K562 (cell line): ENCODE results near the gene DMD. TPM values are rescaled to one million over a fixed set of nuclear protein-coding genes. Genes with fewer than 3 reads are reported as not detected.

Experiments used
- ATF3 ChIP-seq, 2 experiments: fragments of 450-650 bp in 1 of 2; sonication (generic) in 1 of 2; formaldehyde crosslinking in 1 of 2; IDR thresholded peaks in 1 of 2; conservative IDR thresholded peaks in 1 of 2; 2 replicates each; pipeline versions ENCODE4 v1.6.1 to v1.8.1; 2016 to 2023; ENCODE audit warnings: mild to moderate bottlenecking in 2 of 2, moderate library complexity in 2 of 2, inconsistent platforms in 1 of 2, missing genetic modification reagents in 1 of 2
- CSDE1 ChIP-seq, 2 experiments: fragments of 450-650 bp; IDR thresholded peaks; 2 replicates each; pipeline ENCODE4 v1.6.1; 2016; ENCODE audit warnings: mild to moderate bottlenecking in 1 of 2
- DLX4 ChIP-seq: fragments of 250-450 bp; sonication (Bioruptor Pico); IDR thresholded peaks from 2 replicates; pipeline ENCODE4 v1.6.1; 2021; ENCODE audit warnings: mild to moderate bottlenecking
- KLF6 ChIP-seq: fragments of 250-450 bp; sonication (Bioruptor Pico); IDR thresholded peaks from 2 replicates; pipeline ENCODE4 v1.4.0; 2020; ENCODE audit warnings: mild to moderate bottlenecking, moderate library complexity, borderline replicate concordance
- MLLT1 ChIP-seq, 2 experiments: fragments of 450-650 bp; IDR thresholded peaks; 2 replicates each; pipeline ENCODE4 v1.6.1; 2016
- PCBP1 ChIP-seq: fragments of 200-400 bp; formaldehyde crosslinking; IDR thresholded peaks from 2 replicates; pipeline ENCODE4 v1.6.1; 2018; ENCODE audit warnings: mild to moderate bottlenecking, low read depth, low read length; ENCODE audit not compliant: poor library complexity, severe bottlenecking
- PRMT5 ChIP-seq: sonication (generic); formaldehyde crosslinking; IDR thresholded peaks from 2 replicates; pipeline ENCODE4 v1.5.0; 2020; ENCODE audit warnings: missing genetic modification reagents
- RNF2 ChIP-seq: sonication (generic); IDR thresholded peaks from 2 replicates; pipeline ENCODE4 v1.6.1; 2016
- TCFL5 ChIP-seq: fragments of 250-450 bp; sonication (Bioruptor Pico); conservative IDR thresholded peaks from 2 replicates; pipeline ENCODE4 v1.6.1; 2021; ENCODE audit warnings: mild to moderate bottlenecking, moderate library complexity, matching md5 sums
- TRIM24 ChIP-seq, 2 experiments: fragments of 450-650 bp; IDR thresholded peaks; 2 replicates each; pipeline ENCODE4 v1.6.1; 2016
- ZBTB12 ChIP-seq: fragments of 250-450 bp; sonication (Bioruptor Pico); IDR thresholded peaks from 2 replicates; pipeline ENCODE4 v1.4.0; 2020
- ZNF133 ChIP-seq: fragments of 250-450 bp; sonication (Bioruptor Pico); IDR thresholded peaks from 2 replicates; pipeline ENCODE4 v1.4.0; 2020; ENCODE audit warnings: mild to moderate bottlenecking
- ZNF274 ChIP-seq: IDR thresholded peaks from 2 replicates; pipeline ENCODE4 v1.6.1; 2011; ENCODE audit warnings: low read depth, mild to moderate bottlenecking, low read length, moderate library complexity, borderline replicate concordance
- polyA plus RNA-seq, 8 experiments: library from polyadenylated mRNA; depleted of rRNA in 4 of 8; stranded (reverse) in 5 of 8; unstranded in 3 of 8; fragments of >200 nt; fragmentation: Nextera tagmentation in 2 of 8; fragmentation: Illumina TruSeq in 1 of 8; extraction: Ambion mirVana in 2 of 8; extraction: Trizol in 1 of 8; gene quantifications; 2 replicates each; pipeline versions ENCODE4 v1.2.1 to v1.2.3, GENCODE V29; 2011 to 2014; ENCODE audit warnings: inconsistent platforms in 1 of 8, missing spikeins in 1 of 8
- total RNA-seq, 7 experiments: library from RNA; depleted of rRNA in 6 of 7; stranded (reverse); fragments of >200 nt in 6 of 7; fragmentation: Illumina TruSeq in 2 of 7; extraction: Trizol in 2 of 7; gene quantifications; 2 replicates each; pipeline versions ENCODE4 v1.2.1 to v1.2.3, GENCODE V29; 2011 to 2021; ENCODE audit warnings: low replicate concordance in 1 of 7
- TF ChIP-seq, protein P1 (sequence below): fragments of 450-650 bp; IDR thresholded peaks from 2 replicates; pipeline ENCODE4 v1.7.0; 2016; ENCODE audit warnings: borderline replicate concordance
- TF ChIP-seq, protein P2 (sequence below): sonication (generic); formaldehyde crosslinking; IDR thresholded peaks from 2 replicates; pipeline ENCODE4 v1.8.1; 2023; ENCODE audit warnings: mild to moderate bottlenecking, missing genetic modification reagents, moderate library complexity

DMD gene
- total and polyA plus RNA-seq, 9 of the 15 experiments (the other 6 are each of a cell fraction or from before 2014, with no cell fraction given), result 3.8 to 20.4 (median 11.4) TPM

DNA sequence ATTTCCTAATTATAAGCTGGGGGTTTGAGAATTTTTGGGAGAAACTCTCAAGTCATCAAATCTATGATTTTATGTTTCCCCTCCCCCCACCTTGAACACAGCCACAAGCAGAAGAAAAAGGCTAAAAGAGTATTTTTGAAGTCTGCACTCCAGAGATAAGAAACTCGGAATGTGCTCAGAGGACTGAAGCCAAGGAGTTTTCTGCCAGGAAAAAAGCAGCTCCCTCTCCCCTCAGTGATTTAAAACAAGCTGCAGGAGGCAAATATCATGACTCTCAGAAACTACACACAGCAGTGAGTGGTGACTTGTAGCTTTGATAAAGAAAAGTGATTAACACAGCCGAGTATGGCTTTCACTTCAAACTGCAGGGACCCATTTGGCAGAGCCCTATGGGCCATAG, 1339.3 kb downstream of the DMD start (continued):
- TF ChIP-seq ATF3 (IDR thresholded peaks at IDR 0.05) (no peak), ATF3 (CRISPR knock-in tag; conservative IDR thresholded peaks at IDR 0.05) (no peak), PCBP1 (no peak), PRMT5 (CRISPR knock-in tag) (no peak), MLLT1 (IDR thresholded peaks at IDR 0.05) (no peak), CSDE1 (IDR thresholded peaks at IDR 0.05) (no peak), ZNF274 (no peak), TCFL5 (CRISPR knock-in tag) (no peak), TRIM24 (IDR thresholded peaks at IDR 0.05) (peak; percentile 75 to 79; a peak in 3 of 4 replicates), ZNF133 (CRISPR knock-in tag) (no peak), DLX4 (CRISPR knock-in tag) (no peak), RNF2 (peak; percentile 62; the same call in 1 of the 2 replicates), ZBTB12 (CRISPR knock-in tag) (no peak), KLF6 (CRISPR knock-in tag) (no peak)
- TF ChIP-seq, protein P1, sequence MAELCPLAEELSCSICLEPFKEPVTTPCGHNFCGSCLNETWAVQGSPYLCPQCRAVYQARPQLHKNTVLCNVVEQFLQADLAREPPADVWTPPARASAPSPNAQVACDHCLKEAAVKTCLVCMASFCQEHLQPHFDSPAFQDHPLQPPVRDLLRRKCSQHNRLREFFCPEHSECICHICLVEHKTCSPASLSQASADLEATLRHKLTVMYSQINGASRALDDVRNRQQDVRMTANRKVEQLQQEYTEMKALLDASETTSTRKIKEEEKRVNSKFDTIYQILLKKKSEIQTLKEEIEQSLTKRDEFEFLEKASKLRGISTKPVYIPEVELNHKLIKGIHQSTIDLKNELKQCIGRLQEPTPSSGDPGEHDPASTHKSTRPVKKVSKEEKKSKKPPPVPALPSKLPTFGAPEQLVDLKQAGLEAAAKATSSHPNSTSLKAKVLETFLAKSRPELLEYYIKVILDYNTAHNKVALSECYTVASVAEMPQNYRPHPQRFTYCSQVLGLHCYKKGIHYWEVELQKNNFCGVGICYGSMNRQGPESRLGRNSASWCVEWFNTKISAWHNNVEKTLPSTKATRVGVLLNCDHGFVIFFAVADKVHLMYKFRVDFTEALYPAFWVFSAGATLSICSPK, result no peak
- TF ChIP-seq, protein P2, sequence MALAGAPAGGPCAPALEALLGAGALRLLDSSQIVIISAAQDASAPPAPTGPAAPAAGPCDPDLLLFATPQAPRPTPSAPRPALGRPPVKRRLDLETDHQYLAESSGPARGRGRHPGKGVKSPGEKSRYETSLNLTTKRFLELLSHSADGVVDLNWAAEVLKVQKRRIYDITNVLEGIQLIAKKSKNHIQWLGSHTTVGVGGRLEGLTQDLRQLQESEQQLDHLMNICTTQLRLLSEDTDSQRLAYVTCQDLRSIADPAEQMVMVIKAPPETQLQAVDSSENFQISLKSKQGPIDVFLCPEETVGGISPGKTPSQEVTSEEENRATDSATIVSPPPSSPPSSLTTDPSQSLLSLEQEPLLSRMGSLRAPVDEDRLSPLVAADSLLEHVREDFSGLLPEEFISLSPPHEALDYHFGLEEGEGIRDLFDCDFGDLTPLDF (CRISPR knock-in tag), result no peak
